ENCODE results near the gene ACP7.

Gene ACP7

DNA sequence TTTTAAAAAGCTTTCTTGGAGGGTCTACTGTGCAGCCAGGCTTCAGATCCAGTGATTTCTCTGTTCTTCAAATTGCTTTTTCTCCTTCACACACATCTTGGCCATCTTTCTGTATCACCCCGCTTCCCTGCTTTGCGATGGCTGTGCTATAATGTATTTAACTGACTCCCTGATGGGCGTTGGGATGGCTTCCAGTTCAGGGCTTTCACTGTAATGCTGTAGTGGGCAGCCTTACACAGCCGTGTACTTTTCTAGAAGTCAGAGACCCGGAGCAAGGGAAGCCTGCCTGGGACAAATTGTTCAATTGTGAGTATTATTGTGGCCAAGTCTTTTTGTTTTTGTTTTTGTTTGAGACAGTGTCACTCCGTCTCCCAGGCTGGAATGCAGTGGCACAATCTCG lies 22.0 kb downstream of the ACP7 start:
- no peak overlapping the region for H3K4me3 ChIP-seq (ENCODE audit: low read depth, low read length)
- TF ChIP-seq, protein P1, sequence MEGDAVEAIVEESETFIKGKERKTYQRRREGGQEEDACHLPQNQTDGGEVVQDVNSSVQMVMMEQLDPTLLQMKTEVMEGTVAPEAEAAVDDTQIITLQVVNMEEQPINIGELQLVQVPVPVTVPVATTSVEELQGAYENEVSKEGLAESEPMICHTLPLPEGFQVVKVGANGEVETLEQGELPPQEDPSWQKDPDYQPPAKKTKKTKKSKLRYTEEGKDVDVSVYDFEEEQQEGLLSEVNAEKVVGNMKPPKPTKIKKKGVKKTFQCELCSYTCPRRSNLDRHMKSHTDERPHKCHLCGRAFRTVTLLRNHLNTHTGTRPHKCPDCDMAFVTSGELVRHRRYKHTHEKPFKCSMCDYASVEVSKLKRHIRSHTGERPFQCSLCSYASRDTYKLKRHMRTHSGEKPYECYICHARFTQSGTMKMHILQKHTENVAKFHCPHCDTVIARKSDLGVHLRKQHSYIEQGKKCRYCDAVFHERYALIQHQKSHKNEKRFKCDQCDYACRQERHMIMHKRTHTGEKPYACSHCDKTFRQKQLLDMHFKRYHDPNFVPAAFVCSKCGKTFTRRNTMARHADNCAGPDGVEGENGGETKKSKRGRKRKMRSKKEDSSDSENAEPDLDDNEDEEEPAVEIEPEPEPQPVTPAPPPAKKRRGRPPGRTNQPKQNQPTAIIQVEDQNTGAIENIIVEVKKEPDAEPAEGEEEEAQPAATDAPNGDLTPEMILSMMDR (conservative IDR thresholded peaks at IDR 0.05; ENCODE audit: low read depth, low read length), result no peak
- DNase-seq (ENCODE audit: low read depth), result no peak

DNA sequence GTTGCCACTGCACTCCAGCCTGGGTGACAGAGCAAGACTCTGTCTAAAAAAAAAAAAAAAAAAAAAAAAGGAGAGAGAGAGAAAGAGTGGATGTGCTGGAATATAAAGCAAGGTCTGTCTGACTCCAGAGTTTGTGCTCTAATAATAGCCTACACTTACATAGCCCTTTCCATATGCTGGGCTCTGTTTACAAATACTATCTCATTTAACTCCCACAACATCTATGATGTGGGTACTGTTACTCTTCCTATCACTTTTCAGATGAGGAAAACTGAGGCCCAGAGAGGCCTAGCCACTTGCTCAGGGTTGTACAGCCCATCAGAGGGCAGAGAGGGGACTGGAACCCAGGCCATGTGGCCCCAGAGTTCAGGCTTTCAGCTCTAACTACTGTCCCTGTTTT lies 25.5 kb downstream of the ACP7 start:
- TF ChIP-seq, protein P1 (conservative IDR thresholded peaks at IDR 0.05; ENCODE audit: low read depth, low read length), result no peak
- DNase-seq (ENCODE audit: low read depth), result no peak

DNA sequence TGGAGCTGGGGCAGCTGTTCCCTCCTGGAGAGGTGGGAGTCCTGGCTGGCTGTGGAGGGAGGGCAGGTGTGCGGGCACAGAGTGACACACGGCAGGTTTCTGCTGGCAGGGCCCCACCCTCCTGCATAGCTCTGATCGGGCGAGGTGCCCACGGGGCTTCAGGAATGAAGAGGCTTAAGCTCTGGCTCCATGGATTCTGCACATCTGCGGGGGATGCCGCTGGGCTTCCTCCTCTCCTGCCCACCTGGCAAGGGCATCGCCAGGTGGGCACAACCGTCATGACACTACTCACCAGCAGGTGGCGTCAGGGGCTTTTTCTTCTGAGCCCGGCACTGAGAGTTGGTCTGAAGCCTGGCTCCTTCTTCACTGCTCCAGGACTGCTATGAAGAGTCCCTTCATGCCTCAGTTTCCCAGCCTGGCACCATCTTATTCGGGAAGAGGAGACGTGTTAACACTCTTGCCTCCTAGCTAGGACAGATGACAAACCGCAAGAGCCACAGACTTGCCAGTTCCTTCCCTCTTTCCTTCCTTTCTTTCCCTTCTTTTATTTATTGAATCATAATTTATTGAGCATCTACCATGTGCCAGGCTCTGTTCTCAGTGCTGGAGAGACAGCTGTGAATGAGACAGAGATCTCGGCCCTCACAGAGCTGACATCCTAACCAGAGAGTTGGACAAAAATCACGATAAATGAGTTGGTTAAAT lies 26.2 kb downstream of the ACP7 start:
- H3K4me3 ChIP-seq (ENCODE audit: low read depth, low read length), result no peak overlapping the region
- TF ChIP-seq, protein P1 (conservative IDR thresholded peaks at IDR 0.05; ENCODE audit: low read depth, low read length), result peak; percentile 87
- DNase-seq (ENCODE audit: low read depth), result peak; percentile 56

More for the DNA sequence above, 25.5 kb downstream of the ACP7 start:
- H3K4me3 ChIP-seq (ENCODE audit: low read depth, low read length), result no peak overlapping the region

DNA sequence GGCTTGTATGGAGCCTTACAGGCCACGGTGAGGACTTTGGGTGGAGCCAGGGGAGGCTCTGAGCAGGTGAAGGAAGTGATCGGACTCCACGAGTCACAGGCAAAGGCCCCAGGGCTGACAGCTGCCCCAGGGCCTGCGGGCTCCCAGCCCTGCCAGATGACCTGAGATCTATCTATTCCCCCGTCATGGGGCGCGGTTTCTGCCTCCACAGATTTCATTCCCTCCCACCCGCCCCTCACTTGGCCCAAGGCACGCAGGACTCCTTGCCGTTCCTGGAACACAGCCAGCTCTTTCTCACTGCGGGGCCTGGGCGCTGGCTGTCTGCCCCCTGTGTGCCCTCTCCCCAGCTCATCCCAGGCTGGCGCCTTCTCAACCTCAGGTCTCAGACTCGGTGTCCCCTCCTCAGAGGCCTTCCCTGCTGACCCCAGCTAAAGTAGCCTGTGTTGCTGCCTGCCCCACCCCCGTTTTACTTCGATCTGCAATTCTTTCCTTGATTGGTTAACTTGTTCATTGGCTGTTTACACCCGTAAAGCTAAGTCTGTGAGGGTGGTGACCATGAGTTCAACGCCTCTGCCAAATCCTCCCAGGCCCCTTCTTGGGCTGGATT lies 27.5 kb downstream of the ACP7 start:
- H3K4me3 ChIP-seq (ENCODE audit: low read depth, low read length), result no peak overlapping the region
- DNase-seq (ENCODE audit: low read depth), result no peak
- TF ChIP-seq, protein P1 (conservative IDR thresholded peaks at IDR 0.05; ENCODE audit: low read depth, low read length), result no peak

DNA sequence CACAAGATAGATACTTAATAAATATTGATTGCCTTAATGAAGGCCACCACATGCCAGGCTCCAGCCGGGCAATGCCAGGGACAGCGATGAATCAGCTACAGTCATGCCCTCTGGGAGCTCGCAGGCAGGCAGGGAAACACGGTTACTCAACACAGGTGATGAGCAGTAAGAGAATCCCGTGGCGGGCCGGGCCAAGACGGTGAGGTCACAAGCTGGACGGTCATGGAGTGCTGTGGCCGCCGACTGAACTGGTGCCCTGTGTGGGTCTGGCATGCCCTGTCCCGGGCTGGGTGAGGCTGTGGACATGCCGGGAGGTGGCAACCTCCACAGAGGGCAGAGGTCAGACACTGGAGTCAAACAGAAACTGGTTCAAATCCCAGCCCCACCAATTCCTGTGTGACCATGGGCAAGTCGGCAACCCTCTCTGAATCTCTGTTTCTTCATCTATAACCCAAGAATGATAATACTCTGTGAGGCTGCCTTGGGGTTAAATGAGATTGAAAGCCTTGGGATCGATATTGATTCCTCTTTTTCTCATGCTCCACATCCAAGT lies 28.2 kb downstream of the ACP7 start:
- DNase-seq (ENCODE audit: low read depth), result no peak
- TF ChIP-seq, protein P1 (conservative IDR thresholded peaks at IDR 0.05; ENCODE audit: low read depth, low read length), result no peak
- H3K4me3 ChIP-seq (ENCODE audit: low read depth, low read length), result no peak overlapping the region

DNA sequence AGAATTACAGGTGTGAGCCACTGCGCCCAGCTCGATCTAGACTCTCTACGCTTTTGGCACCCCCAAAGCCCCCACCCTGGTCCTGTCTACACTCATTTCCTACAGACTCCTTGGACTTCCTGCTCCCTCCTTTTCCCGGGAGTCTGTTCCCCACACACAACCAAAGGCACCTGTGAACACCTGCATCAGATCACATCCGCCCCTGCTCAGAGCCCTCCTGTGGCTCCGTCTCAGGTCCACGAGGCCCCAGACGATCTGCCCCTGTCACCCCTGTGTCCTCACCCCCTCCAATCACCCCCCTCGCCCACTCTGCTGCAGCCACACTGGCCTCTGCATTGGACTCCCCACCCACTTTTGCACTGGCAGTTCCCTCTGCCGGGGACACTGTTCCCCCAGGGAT lies 29.0 kb downstream of the ACP7 start:
- TF ChIP-seq, protein P1 (conservative IDR thresholded peaks at IDR 0.05; ENCODE audit: low read depth, low read length), result no peak
- H3K4me3 ChIP-seq (ENCODE audit: low read depth, low read length), result no peak overlapping the region
- no peak for DNase-seq (ENCODE audit: low read depth)
